Measurements from ENCODE around the gene XYLT2.
A peak's percentile ranks its signal among the peaks of the same experiment; 100 is the strongest.
"Not testable (repeated sequence)": the region's sequence is repeated elsewhere in the genome, so short reads cannot be mapped to it uniquely, and the experiment has no call there.

Gene XYLT2

DNA sequence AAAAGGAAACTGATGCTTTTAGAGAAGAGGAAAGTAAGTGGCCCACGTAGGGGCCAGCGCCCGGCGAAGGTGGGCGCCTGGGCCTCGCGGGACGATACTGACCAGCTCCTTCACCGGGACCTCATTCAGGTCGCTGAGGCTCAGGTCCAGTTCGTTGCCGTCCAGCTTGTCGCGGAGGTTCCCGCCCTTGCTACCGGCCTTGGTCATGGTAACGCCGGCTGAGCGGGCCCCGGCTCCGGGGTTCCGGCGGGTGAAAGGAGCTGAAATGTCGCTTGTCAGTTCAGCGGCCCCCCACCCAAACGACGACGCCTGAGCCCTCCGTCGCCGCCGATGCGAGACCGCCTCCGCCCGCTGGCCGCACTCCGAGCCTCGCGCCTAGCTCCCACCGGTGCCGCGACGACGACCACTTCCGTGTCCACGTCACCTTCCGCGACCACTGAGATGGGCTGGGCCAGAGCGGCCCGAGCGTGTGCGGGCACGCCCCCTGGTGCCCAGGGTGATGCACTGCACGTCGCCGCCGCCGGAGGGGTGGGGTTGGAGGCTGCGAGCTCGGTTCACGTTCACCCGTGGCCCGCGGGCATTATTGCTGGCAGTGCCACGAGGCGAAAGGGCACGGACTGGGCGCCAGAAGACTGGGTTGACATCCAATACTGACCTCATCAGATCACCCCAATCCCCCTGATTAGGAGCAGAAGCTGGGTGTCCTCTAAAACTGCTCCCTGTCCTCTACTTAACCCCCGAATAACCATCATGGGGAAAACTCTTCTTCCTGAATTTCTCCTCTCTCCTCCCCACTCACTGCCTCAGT, 51.4 kb downstream of the XYLT2 start, which contains the start of gene LRRC59:
LRRC59 (minus strand) TSS at position 413 of the 808 bp plus-strand sequence; CDS start at position 207, 206 bp downstream.
- DNase-seq: peak; percentile 74

DNA sequence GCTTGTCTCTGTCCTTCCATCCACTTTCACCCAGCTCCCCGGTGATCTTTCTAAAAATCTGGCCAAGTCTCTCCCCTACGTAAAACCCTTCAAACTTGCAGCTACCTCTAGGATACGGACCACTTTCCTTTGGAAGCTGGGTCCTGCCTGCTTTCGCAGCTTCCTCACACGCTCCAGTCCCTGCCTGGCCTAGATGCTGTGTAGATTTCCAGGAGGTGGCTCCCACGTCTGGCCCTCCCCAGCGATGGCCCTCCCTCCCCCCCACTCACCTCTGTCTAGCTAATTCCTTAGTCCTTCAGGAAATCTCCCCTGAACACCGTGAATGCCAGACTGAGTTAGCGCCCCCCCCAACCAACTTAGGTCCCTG, 52.0 kb downstream of the XYLT2 start:
- no peak for DNase-seq

DNA sequence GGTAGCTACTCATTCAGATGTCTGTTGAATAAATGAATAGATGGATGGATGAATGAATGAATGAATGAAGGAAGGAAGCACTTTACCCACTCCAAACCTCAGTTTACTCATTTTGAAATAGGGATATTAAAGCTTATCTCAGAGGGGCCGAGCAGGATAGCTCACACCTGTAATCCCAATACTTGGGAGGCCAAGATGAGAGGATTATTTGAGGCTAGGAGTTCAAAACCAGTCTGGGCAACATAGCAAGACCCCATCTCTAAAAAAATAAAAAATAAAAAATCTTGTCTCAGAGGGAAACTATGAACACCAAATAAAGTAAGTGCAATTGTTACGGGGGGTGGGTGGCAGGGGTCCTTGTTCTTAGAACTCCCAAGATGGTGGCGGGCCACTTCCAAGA, 52.7 kb downstream of the XYLT2 start:
- DNase-seq: not testable (repeated sequence)

DNA sequence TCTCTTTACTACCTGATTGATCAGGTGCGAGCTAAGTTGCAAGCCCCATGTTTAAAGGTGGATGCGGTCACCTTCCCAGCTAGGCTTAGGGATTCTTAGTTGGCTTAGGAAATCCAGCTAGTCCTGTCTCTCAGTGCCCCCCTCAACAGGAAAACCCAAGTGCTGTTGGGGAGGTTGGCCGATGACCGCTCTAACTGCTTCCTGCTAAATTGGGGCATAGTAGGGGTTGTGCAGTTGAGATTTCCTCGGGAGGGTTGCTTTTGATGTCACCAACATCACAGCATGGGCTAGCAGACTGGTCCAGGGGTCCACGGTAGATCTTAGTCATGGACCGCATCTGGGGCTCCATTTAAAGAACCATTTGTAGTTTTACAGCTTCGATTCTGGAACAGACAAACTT, 53.7 kb downstream of the XYLT2 start:
- DNase-seq: not testable (repeated sequence)

DNA sequence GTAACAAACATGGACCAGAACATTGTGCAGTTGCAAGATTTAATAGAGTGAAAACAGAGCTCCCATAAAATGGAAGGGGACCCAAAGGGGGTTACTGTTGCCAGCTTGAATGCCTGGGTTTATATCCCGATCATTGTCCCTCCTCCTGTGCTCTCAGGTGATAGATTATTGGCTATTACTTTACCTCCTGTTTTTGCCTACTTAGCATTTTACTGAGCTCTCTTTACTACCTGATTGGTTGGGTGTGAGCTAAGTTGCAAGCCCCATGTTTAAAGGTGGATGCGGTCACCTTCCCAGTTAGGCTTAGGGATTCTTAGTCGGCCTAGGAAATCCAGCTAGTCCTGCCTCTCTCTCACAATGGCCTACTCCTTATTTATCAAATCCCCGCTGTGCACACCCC, 59.4 kb downstream of the XYLT2 start:
- DNase-seq: not testable (repeated sequence)

DNA sequence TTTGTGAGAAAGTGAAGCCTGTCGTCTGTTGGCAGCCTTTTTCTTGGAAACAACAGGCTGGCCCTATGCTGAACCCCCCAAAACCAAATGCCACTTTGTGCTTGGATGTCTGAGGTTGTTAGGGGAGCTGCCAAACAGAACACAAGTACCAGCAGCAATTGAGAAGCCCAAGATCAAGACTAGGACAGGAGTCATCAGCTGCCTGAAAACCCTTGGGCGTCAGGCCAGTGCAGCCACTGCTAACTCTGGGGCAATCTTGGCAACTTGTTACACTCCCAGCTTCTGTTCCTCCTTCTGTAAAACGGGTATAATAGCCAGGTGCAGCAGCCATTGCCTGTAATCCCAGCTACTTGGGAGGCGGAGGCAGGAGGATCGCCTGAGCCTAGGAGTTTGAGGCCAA, 60.7 kb downstream of the XYLT2 start:
- DNase-seq: no peak

DNA sequence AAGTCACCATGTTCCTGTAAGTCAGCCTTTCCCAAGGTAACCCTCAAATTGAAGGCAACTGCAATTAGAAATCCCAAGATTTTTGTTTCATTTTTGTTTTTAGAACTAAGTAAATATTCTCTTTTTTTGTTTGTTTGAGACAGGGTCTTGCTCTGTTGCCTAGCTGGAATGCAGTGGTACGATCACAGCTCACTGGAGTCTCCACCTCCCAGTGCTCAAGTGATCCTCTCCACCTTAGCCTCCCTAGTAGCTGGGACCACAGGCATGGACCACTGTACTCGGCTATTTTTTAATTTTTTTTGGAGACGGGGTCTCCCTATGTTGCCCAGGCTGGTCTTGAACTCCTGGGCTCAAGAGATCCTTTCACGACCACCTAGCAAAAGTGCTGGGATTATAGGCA, 62.0 kb downstream of the XYLT2 start:
- DNase-seq: no peak

All from NCI-H1105 treated with DMSO at 0.1 percent for 48 hours (cell line).